GM23248 (cell line): Measurements from ENCODE around the gene TCHH. TPM values are rescaled to one million over a fixed set of nuclear protein-coding genes. Genes with fewer than 3 reads are reported as not detected.
A peak's percentile ranks its signal among the peaks of the same experiment; 100 is the strongest.

Experiments used
- DNase-seq: peaks from one replicate; pipeline ENCODE4 v3.0.0-alpha.2; 2015
- H2AFZ ChIP-seq: fragments of 200-600 bp; sonication (generic); 2 replicates; pipeline ENCODE4 v1.6.1; 2016; ENCODE audit warnings: antibody characterized with exemption
- H3F3A ChIP-seq: fragments of 200-600 bp; sonication (generic); 2 replicates; pipeline ENCODE4 v1.6.1; 2016; ENCODE audit warnings: mild to moderate bottlenecking, antibody characterized with exemption, mixed run types; ENCODE audit not compliant: insufficient read depth
- H3K27ac ChIP-seq: fragments of 200-600 bp; sonication (generic); 2 replicates; pipeline ENCODE4 v1.5.1; 2016; ENCODE audit warnings: mild to moderate bottlenecking
- H3K27me3 ChIP-seq: fragments of 200-600 bp; sonication (generic); replicated peaks from 2 replicates; pipeline ENCODE4 v1.6.1; 2016; ENCODE audit warnings: mild to moderate bottlenecking; ENCODE audit not compliant: insufficient read depth
- H3K36me3 ChIP-seq: fragments of 200-600 bp; sonication (generic); 2 replicates; pipeline ENCODE4 v1.6.1; 2016; ENCODE audit warnings: low read depth, mild to moderate bottlenecking
- H3K4me1 ChIP-seq: fragments of 200-600 bp; sonication (generic); 2 replicates; pipeline ENCODE4 v1.6.1; 2016; ENCODE audit warnings: mild to moderate bottlenecking; ENCODE audit not compliant: insufficient read depth
- H3K4me2 ChIP-seq: fragments of 200-600 bp; sonication (generic); one replicate; pipeline ENCODE4 v1.6.1; 2016; ENCODE audit warnings: mild to moderate bottlenecking; ENCODE audit not compliant: unreplicated experiment
- H3K4me3 ChIP-seq: fragments of 200-600 bp; sonication (generic); 2 replicates; pipeline ENCODE4 v1.5.1; 2016; ENCODE audit warnings: mild to moderate bottlenecking
- H3K79me2 ChIP-seq: fragments of 200-600 bp; sonication (generic); 2 replicates; pipeline ENCODE4 v1.6.1; 2016; ENCODE audit warnings: mild to moderate bottlenecking; ENCODE audit not compliant: insufficient read depth
- H3K9ac ChIP-seq: fragments of 200-600 bp; sonication (generic); 2 replicates; pipeline ENCODE4 v1.6.1; 2016; ENCODE audit warnings: mild to moderate bottlenecking
- H3K9me2 ChIP-seq: fragments of 200-600 bp; sonication (generic); 2 replicates; pipeline ENCODE4 v1.6.1; 2016; ENCODE audit warnings: mixed run types, mild to moderate bottlenecking, moderate library complexity; ENCODE audit not compliant: insufficient read depth
- H3K9me3 ChIP-seq: fragments of 200-600 bp; sonication (generic); one replicate; pipeline ENCODE4 v1.6.1; 2017; ENCODE audit warnings: low read depth
- H4K20me1 ChIP-seq: fragments of 200-600 bp; sonication (generic); 2 replicates; pipeline ENCODE4 v1.6.0; 2016; ENCODE audit not compliant: insufficient read depth
- EZH2 ChIP-seq: fragments of 200-600 bp; sonication (generic); IDR thresholded peaks from 2 replicates; pipeline ENCODE4 v1.6.1; 2018; ENCODE audit warnings: antibody characterized with exemption, mild to moderate bottlenecking; ENCODE audit not compliant: insufficient read depth, poor library complexity, severe bottlenecking
- EZH2phosphoT487 ChIP-seq: fragments of 200-600 bp; sonication (generic); IDR thresholded peaks from 2 replicates; pipeline ENCODE4 v1.6.1; 2018; ENCODE audit warnings: antibody characterized with exemption, moderate library complexity, mild to moderate bottlenecking, low read depth; ENCODE audit not compliant: insufficient read depth
- WGBS, 2 experiments: methylation state at CpG; one replicate each; pipeline ENCODE4 v1.1.6; 2015 to 2017; ENCODE audit warnings: low lambda C conversion rate in 2 of 2, low coverage in 1 of 2; ENCODE audit errors: missing lambda C conversion rate in 2 of 2; 5-methylcytosine and 5-hydroxymethylcytosine counted together
- in situ Hi-C: fragments of 300-500 bp; cut with MboI; formaldehyde crosslinking; loops from 2 replicates; pipeline ENCODE4 v1.15.0; 2020
- polyA plus RNA-seq: library from polyadenylated mRNA; unstranded; fragments of >200 nt; fragmentation: Nextera tagmentation; extraction: Ambion mirVana; gene quantifications from 2 replicates; pipeline ENCODE4 v1.2.1, GENCODE V29; 2016
- total RNA-seq: library from RNA; depleted of rRNA; stranded (reverse); fragments of >200 nt; shearing (Covaris generic); gene quantifications from 2 replicates; pipeline ENCODE4 v1.2.3, GENCODE V29; 2014

TCHH gene
- total and polyA plus RNA-seq, 2 experiments from 2014 or later = 0.08 to 0.22 TPM

DNA sequence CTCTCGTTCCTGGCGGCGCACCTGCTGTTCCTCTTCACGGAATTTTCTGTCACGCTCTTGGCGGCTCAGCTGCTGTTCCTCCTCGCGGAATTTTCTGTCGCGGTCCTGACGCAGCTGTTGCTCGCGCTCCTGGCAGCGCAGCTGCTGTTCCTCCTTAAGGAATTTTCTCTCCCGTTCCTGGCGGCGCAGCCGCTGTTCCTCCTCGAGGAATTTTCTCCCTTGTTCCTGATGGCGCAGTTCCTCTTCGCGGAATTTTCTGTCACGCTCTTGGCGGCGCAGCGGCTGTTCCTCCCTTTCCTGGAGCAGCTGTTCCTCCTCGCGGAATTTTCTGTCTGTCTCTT is 6.4 kb downstream of the TCHH start:
- Histone ChIP-seq H3K9me3 (no peaks in the 10 kb centered on the region), H3K27ac (no peak overlapping the region), H3K9ac (no peak overlapping the region), H3K36me3 (no peaks in the 10 kb centered on the region), H3K27me3 (peaks cover 62% of the 10 kb centered on the region), H3K4me2 (peak overlapping the region; percentile 99), H3K4me3 (peak overlapping the region; percentile 73), H3K4me1 (peaks cover 7% of the 10 kb centered on the region; the same call in 1 of the 2 replicates), H3K79me2 (no peaks in the 10 kb centered on the region), H3F3A (peaks cover 15% of the 10 kb centered on the region), H2AFZ (peak overlapping the region; percentile 83), H3K9me2 (no peaks in the 10 kb centered on the region), H4K20me1 (no peaks in the 10 kb centered on the region)
- in situ Hi-C loops = no loop called here
- WGBS, 2 experiments = 3 to 6% methylated on average over 27 to 28 of the region's 28 CpGs
- TF ChIP-seq EZH2phosphoT487 (no peak), EZH2 (peak; percentile 59)
- peak; percentile 29 for DNase-seq

DNA sequence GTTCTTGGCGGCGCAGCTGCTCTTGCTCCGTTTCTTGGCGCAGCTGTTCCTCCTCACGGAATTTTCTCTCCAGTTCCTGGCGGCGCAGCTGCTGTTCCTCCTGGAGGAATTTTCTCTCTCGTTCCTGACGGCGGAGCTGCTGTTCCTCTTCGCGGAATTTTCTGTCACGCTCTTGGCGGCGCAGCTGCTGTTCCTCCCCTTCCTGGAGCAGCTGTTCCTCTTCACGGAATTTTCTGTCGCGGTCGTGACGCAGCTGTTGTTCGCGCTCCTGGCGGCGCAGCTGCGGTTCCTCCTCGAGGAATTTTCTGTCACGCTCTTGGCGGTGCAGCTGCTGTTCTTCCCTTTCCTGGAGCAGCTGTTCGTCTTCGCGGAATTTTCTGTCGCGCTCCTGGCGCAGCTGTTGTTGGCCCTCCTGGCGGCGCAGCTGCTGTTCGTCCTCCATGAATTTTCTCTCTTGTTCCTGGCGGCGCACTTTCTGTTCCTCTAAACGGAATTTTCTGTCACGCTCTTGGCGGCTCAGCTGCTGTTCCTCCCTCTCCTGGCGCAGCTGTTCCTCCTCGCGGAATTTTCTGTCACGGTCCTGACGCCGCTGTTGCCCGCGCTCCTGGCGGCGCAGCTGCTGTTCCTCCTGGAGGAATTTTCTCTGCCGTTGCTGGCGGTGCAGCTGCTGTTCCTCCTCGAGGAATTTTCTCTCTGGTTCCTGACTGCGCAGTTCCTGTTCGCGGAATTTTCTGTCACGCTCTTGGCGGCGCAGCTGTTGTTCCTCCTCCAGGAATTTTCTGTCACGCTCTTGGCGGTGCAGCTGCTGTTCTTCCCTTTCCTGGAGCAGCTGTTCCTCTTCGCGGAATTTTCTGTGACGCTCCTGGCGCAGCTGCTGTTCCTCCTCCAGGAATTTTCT is 7.0 kb downstream of the TCHH start:
- H2AFZ ChIP-seq = peak overlapping the region; percentile 83
- in situ Hi-C loops = no loop called here
- H4K20me1 ChIP-seq = no peaks in the 10 kb centered on the region
- no peaks in the 10 kb centered on the region for H3K36me3 ChIP-seq
- no peaks in the 10 kb centered on the region for H3K9me2 ChIP-seq
- DNase-seq = peak; percentile 77
- H3K27ac ChIP-seq = no peak overlapping the region
- no peaks in the 10 kb centered on the region for H3K79me2 ChIP-seq
- H3K4me1 ChIP-seq = peaks cover 7% of the 10 kb centered on the region; the same call in 1 of the 2 replicates
- no peaks in the 10 kb centered on the region for H3K9me3 ChIP-seq
- peaks cover 61% of the 10 kb centered on the region for H3K27me3 ChIP-seq
- peaks cover 15% of the 10 kb centered on the region for H3F3A ChIP-seq
- WGBS, 2 experiments = 2 to 3% methylated on average over 54 to 67 of the region's 67 CpGs
- peak; percentile 37 for TF ChIP-seq EZH2
- TF ChIP-seq EZH2phosphoT487 = no peak
- no peak overlapping the region for H3K9ac ChIP-seq
- H3K4me3 ChIP-seq = peak overlapping the region; percentile 73
- H3K4me2 ChIP-seq = peak overlapping the region; percentile 99

DNA sequence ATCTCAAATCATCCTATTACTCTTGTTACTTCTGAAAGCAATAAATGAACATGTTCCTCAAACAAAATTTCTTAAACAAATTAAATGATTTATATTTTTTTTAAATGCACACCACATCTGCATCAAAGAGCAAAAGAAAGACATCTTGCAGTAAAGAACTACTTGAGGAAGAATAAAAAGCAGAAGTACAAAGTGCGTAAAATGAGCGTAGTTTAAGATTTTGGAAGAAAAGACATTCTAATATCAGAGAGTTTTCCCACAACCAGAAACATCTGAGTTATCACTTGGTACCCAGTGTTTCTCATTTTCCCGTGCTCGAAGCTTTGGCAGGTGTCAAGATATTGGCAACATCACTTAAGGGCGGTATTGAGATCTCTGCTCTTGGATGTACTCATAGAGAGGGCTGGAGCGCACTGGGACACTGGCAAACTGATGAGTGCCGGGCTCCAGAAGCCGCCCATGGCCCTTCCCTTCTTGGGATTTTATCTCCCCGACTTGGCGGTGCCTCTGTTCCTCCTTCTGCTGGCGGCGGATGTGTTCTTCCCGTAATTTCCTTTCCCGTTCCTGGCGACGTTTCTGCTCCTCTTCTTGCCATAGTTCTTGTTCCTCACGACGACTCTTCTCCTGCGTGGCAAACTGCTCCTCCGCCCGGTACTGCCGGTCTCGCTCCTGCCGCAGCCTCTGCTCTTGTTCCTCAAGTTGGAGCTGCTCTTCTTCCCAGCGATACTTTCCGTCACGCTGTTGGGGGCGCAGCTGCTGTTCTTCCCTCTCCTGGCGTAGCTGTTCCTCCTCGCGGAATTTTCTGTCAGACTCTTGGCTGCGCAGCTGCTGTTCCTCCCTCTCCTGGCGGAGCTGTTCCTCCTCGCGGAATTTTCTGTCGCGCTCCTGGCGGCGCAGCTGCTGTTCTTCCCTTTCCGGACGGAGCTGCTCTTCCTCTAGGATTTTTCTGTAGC is 7.9 kb downstream of the TCHH start:
- Histone ChIP-seq H3K4me1 (peaks cover 7% of the 10 kb centered on the region; the same call in 1 of the 2 replicates), H3K36me3 (no peaks in the 10 kb centered on the region), H3K9me3 (no peaks in the 10 kb centered on the region), H4K20me1 (no peaks in the 10 kb centered on the region), H3K4me2 (peak overlapping the region; percentile 99), H3K9ac (no peak overlapping the region), H3K27ac (no peak overlapping the region), H3K27me3 (peaks cover 62% of the 10 kb centered on the region), H3F3A (peaks cover 15% of the 10 kb centered on the region), H3K9me2 (no peaks in the 10 kb centered on the region), H3K4me3 (peak overlapping the region; percentile 73), H2AFZ (peak overlapping the region; percentile 83), H3K79me2 (no peaks in the 10 kb centered on the region)
- 10% methylated on average over 41 of the region's 41 CpGs for WGBS, 2 experiments
- peak; percentile 62 for DNase-seq
- TF ChIP-seq EZH2 (no peak), EZH2phosphoT487 (no peak)
- in situ Hi-C loops = no loop called here

DNA sequence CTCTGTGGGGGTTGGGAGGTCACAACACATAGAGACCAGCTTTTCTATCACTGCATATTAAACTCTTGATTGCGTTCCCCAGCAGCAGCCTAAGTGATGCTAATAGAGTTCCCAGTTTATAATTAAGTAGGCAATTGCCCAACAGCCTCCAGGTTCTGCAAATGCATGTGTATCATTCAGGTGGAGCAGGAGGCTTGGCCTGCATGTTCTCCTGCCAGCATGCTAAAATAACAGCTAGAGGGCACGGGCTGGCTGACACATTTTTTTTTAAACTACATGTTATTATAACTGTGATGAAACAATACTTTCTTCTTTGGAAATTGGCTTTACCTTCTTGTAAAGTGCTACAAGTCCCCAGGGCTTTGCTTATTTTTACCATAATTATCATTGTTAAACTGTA is 10.4 kb downstream of the TCHH start:
- peaks cover 71% of the 10 kb centered on the region for H3K27me3 ChIP-seq
- H3K9me2 ChIP-seq = peaks cover 4% of the 10 kb centered on the region; the same call in 1 of the 2 replicates
- no peak for TF ChIP-seq EZH2phosphoT487
- no peak for TF ChIP-seq EZH2
- H3F3A ChIP-seq = peaks cover 10% of the 10 kb centered on the region
- no peak overlapping the region for H3K4me2 ChIP-seq
- 3 to 4% methylated on average over 2 of the region's 2 CpGs for WGBS, 2 experiments
- DNase-seq = no peak
- H3K4me1 ChIP-seq = peaks cover 2% of the 10 kb centered on the region; the same call in 1 of the 2 replicates
- in situ Hi-C loops = no loop called here
- H3K9me3 ChIP-seq = no peaks in the 10 kb centered on the region
- H3K79me2 ChIP-seq = no peaks in the 10 kb centered on the region
- H2AFZ ChIP-seq = no peak overlapping the region
- H3K9ac ChIP-seq = no peak overlapping the region
- H3K36me3 ChIP-seq = no peaks in the 10 kb centered on the region
- H4K20me1 ChIP-seq = no peaks in the 10 kb centered on the region
- H3K4me3 ChIP-seq = no peak overlapping the region
- no peak overlapping the region for H3K27ac ChIP-seq
